CD14-positive monocyte (primary cell): Measurements from ENCODE around the gene IL36A. TPM values are rescaled to one million over a fixed set of nuclear protein-coding genes. Genes with fewer than 3 reads are reported as not detected.

Source experiments
- DNase-seq, 3 donors: peaks; one replicate each; pipeline ENCODE4 v3.0.0-alpha.2; 2011 to 2022
- H2AFZ ChIP-seq: 2 replicates; pipeline ENCODE4 v1.6.0; 2012; ENCODE audit warnings: mild to moderate bottlenecking, low read depth, low read length, inconsistent platforms; ENCODE audit not compliant: insufficient read depth, poor library complexity, severe bottlenecking
- H3K27ac ChIP-seq, 2 donors: 1 replicate in 1 of 2; 2 replicates in 1 of 2; pipeline ENCODE4 v1.5.1; 2012 to 2013; ENCODE audit warnings: low read length in 2 of 2, control low read depth in 1 of 2, inconsistent platforms in 1 of 2, low read depth in 1 of 2, mild to moderate bottlenecking in 1 of 2
- H3K27me3 ChIP-seq, 2 donors: one replicate each; pipeline versions ENCODE4 v1.6.0 to v1.6.1; 2011 to 2013; ENCODE audit warnings: low read length in 2 of 2; ENCODE audit not compliant: control insufficient read depth in 2 of 2, insufficient read depth in 2 of 2
- H3K36me3 ChIP-seq, 2 donors: replicated peaks in 1 of 2; 1 replicate in 1 of 2; 2 replicates in 1 of 2; pipeline versions ENCODE4 v1.5.1 to v1.6.1; 2012 to 2013; ENCODE audit warnings: low read length in 2 of 2, control low read depth in 1 of 2, inconsistent platforms in 1 of 2, mild to moderate bottlenecking in 1 of 2; ENCODE audit not compliant: insufficient read depth in 2 of 2, control insufficient read depth in 1 of 2
- H3K4me1 ChIP-seq, 2 donors: 1 replicate in 1 of 2; 2 replicates in 1 of 2; pipeline versions ENCODE4 v1.5.1 to v1.6.1; 2012 to 2013; ENCODE audit warnings: low read length in 2 of 2, control low read depth in 1 of 2, inconsistent platforms in 1 of 2, mild to moderate bottlenecking in 1 of 2, moderate library complexity in 1 of 2; ENCODE audit not compliant: insufficient read depth in 2 of 2, control insufficient read depth in 1 of 2
- H3K4me2 ChIP-seq: replicated peaks from 2 replicates; pipeline ENCODE3; 2012; ENCODE audit warnings: low read length, moderate library complexity, mild to moderate bottlenecking; ENCODE audit not compliant: poor library complexity, severe bottlenecking; ENCODE audit errors: extremely low read depth
- H3K4me3 ChIP-seq, 3 experiments: fragments of 200-600 bp in 1 of 3; sonication (generic) in 1 of 3; replicated peaks in 1 of 3; 1 replicate in 2 of 3; 2 replicates in 1 of 3; pipeline ENCODE4 v1.5.1; 2011 to 2013; ENCODE audit warnings: low read length in 3 of 3, mild to moderate bottlenecking in 3 of 3, control low read depth in 2 of 3, low read depth in 2 of 3, inconsistent platforms in 1 of 3, moderate library complexity in 1 of 3
- H3K79me2 ChIP-seq: 2 replicates; pipeline ENCODE4 v1.6.0; 2012; ENCODE audit warnings: mild to moderate bottlenecking, control low read depth, inconsistent platforms, low read length, moderate library complexity; ENCODE audit not compliant: insufficient read depth
- H3K9ac ChIP-seq: 2 replicates; pipeline ENCODE4 v1.6.0; 2017; ENCODE audit warnings: low read length, mild to moderate bottlenecking; ENCODE audit not compliant: insufficient read depth, poor library complexity, severe bottlenecking
- H3K9me3 ChIP-seq, 2 donors: replicated peaks in 1 of 2; 1 replicate in 1 of 2; 2 replicates in 1 of 2; pipeline versions ENCODE4 v1.5.1 to v1.6.1; 2012 to 2013; ENCODE audit warnings: low read length in 2 of 2, control low read depth in 1 of 2; ENCODE audit not compliant: control insufficient read depth in 1 of 2, insufficient read depth in 1 of 2
- H4K20me1 ChIP-seq: 2 replicates; pipeline ENCODE4 v1.6.0; 2012; ENCODE audit warnings: mild to moderate bottlenecking, low read length, control low read depth, moderate library complexity; ENCODE audit not compliant: insufficient read depth
- H3K27ac Mint-ChIP-seq, 7 donors: one replicate each; pipeline ENCODE4 v1.8.0; 2020; ENCODE audit warnings: mild to moderate bottlenecking in 7 of 7, mixed read lengths in 7 of 7, moderate library complexity in 6 of 7, inconsistent platforms in 2 of 7
- H3K27me3 Mint-ChIP-seq, 3 donors: one replicate each; pipeline ENCODE4 v1.8.0; 2021 to 2022; ENCODE audit warnings: low read depth in 3 of 3, mild to moderate bottlenecking in 3 of 3, mixed read lengths in 3 of 3, moderate library complexity in 3 of 3, inconsistent platforms in 1 of 3
- H3K36me3 Mint-ChIP-seq, 2 donors: one replicate each; pipeline ENCODE4 v1.8.0; 2020; ENCODE audit warnings: mixed read lengths in 2 of 2, inconsistent platforms in 1 of 2, mild to moderate bottlenecking in 1 of 2
- H3K4me1 Mint-ChIP-seq: one replicate; pipeline ENCODE4 v1.8.0; 2020; ENCODE audit warnings: mild to moderate bottlenecking, mixed read lengths
- H3K4me3 Mint-ChIP-seq, 2 donors: one replicate each; pipeline ENCODE4 v1.8.0; 2020; ENCODE audit warnings: mild to moderate bottlenecking in 2 of 2, mixed read lengths in 2 of 2, moderate library complexity in 1 of 2
- H3K9me3 Mint-ChIP-seq, 7 donors: one replicate each; pipeline ENCODE4 v1.8.0; 2020 to 2022; ENCODE audit warnings: mixed read lengths in 7 of 7, mild to moderate bottlenecking in 6 of 7, moderate library complexity in 6 of 7, inconsistent platforms in 2 of 7
- CTCF ChIP-seq: fragments of 200-600 bp; IDR thresholded peaks from one replicate; pipeline ENCODE4 v1.8.0; 2022; ENCODE audit warnings: antibody characterized with exemption, mild to moderate bottlenecking
- WGBS: methylation state at CpG from one replicate; pipeline ENCODE4 v1.1.5; 2013; ENCODE audit warnings: missing lambda C conversion rate; ENCODE audit not compliant: insufficient coverage; 5-methylcytosine and 5-hydroxymethylcytosine counted together
- intact Hi-C, 2 donors: fragments of 100-400 bp; cut with micrococcal nuclease; formaldehyde crosslinking; loops; one replicate each; pipeline versions ENCODE4 v1.15.0 to v1.15.1; 2023
- polyA plus RNA-seq, 3 donors: library from polyadenylated mRNA; depleted of rRNA in 1 of 3; unstranded in 2 of 3; stranded (reverse) in 1 of 3; fragments of 300-500 nt in 2 of 3; fragments of >200 nt in 1 of 3; fragmentation: Illumina TruSeq in 2 of 3; gene quantifications; 1 replicate in 2 of 3; 2 replicates in 1 of 3; pipeline ENCODE4 v1.2.3, GENCODE V29; 2012 to 2021

IL36A gene
- polyA plus RNA-seq, 3 donors = not detected

- TF ChIP-seq CTCF = no peak
- peaks cover 0 to 10% (median 2%) of the 10 kb centered on the region in 7 donors for H3K9me3 Mint-ChIP-seq
- Histone ChIP-seq H3K9me3 (peaks cover 0 to 2% of the 10 kb centered on the region in 2 donors), H3K27me3 (no peaks in the 10 kb centered on the region), H3K27ac (no peak overlapping the region), H3K36me3 (no peaks in the 10 kb centered on the region), H3K4me2 (no peak overlapping the region), H4K20me1 (no peaks in the 10 kb centered on the region), H3K4me3 (no peak overlapping the region), H3K4me1 (no peaks in the 10 kb centered on the region), H2AFZ (no peak overlapping the region), H3K79me2 (no peaks in the 10 kb centered on the region), H3K9ac (no peak overlapping the region)
- DNase-seq = no peak
- intact Hi-C loops = no loop called here
- no peaks in the 10 kb centered on the region for H3K36me3 Mint-ChIP-seq
- H3K27ac Mint-ChIP-seq = no peak overlapping the region
- H3K4me1 Mint-ChIP-seq = no peaks in the 10 kb centered on the region
- peaks cover 4 to 7% (median 7%) of the 10 kb centered on the region in 3 donors for H3K27me3 Mint-ChIP-seq
- 50% methylated on average over 2 of the region's 8 CpGs for WGBS
- H3K4me3 Mint-ChIP-seq = no peak overlapping the region
Measured at GRCh38 chr2:113012436-113013335, 7.4 kb downstream of the IL36A start.

GRCh38 chr2:113013336-113013661, 8.0 kb downstream of the IL36A start:
- Histone ChIP-seq H2AFZ (no peak overlapping the region), H3K79me2 (no peaks in the 10 kb centered on the region), H3K4me1 (no peaks in the 10 kb centered on the region), H3K4me2 (no peak overlapping the region), H3K9ac (no peak overlapping the region), H3K9me3 (peaks cover 0 to 2% of the 10 kb centered on the region in 2 donors), H3K36me3 (no peaks in the 10 kb centered on the region), H3K4me3 (no peak overlapping the region), H4K20me1 (no peaks in the 10 kb centered on the region), H3K27me3 (no peaks in the 10 kb centered on the region), H3K27ac (no peak overlapping the region)
- Mint-ChIP-seq H3K9me3 (peaks cover 0 to 10% (median 2%) of the 10 kb centered on the region in 7 donors), H3K4me3 (no peak overlapping the region), H3K27ac (no peak overlapping the region), H3K4me1 (no peaks in the 10 kb centered on the region), H3K36me3 (no peaks in the 10 kb centered on the region), H3K27me3 (peaks cover 4 to 7% (median 7%) of the 10 kb centered on the region in 3 donors)
- intact Hi-C loops = no loop called here
- no peak for DNase-seq
- no CpG with 5 or more reads among the region's 3 CpGs for WGBS
- TF ChIP-seq CTCF = no peak
